ENCODE results near the gene EBF3.

Gene EBF3

GRCh38 chr10:129912166-129912917, 51.7 kb downstream of the EBF3 start:
- DNase-seq (ENCODE audit: low read depth): no peak

- no peak for DNase-seq (ENCODE audit: low read depth)
These were observed 52.5 kb downstream of the EBF3 start for GRCh38 chr10:129911451-129912165.

- DNase-seq (ENCODE audit: low read depth): no peak
These were observed 53.2 kb downstream of the EBF3 start for GRCh38 chr10:129910861-129911260.

- DNase-seq (ENCODE audit: low read depth): no peak
These were observed 54.4 kb downstream of the EBF3 start for GRCh38 chr10:129909531-129910256.

- DNase-seq (ENCODE audit: low read depth): no peak
These were observed 55.0 kb downstream of the EBF3 start for GRCh38 chr10:129909080-129909479.

GRCh38 chr10:129908406-129908805, 55.7 kb downstream of the EBF3 start:
- DNase-seq (ENCODE audit: low read depth): no peak

GRCh38 chr10:129905553-129905952, 58.5 kb downstream of the EBF3 start:
- no peak for DNase-seq (ENCODE audit: low read depth)

GRCh38 chr10:129904323-129904722, 59.8 kb downstream of the EBF3 start:
- DNase-seq (ENCODE audit: low read depth): no peak

GRCh38 chr10:129901389-129902006, 62.6 kb downstream of the EBF3 start:
- no peak for DNase-seq (ENCODE audit: low read depth)

GRCh38 chr10:129900825-129901224, 63.2 kb downstream of the EBF3 start:
- no peak for DNase-seq (ENCODE audit: low read depth)

- no peak for DNase-seq (ENCODE audit: low read depth)
These were observed 64.6 kb downstream of the EBF3 start for GRCh38 chr10:129899276-129900130.

GRCh38 chr10:129898706-129899268, 65.3 kb downstream of the EBF3 start:
- no peak for DNase-seq (ENCODE audit: low read depth)

- no peak for DNase-seq (ENCODE audit: low read depth)
These were observed 66.0 kb downstream of the EBF3 start for GRCh38 chr10:129897871-129898626.

- DNase-seq (ENCODE audit: low read depth): no peak
These were observed 67.2 kb downstream of the EBF3 start for GRCh38 chr10:129896860-129897200.

- no peak for DNase-seq (ENCODE audit: low read depth)
These were observed 67.8 kb downstream of the EBF3 start for GRCh38 chr10:129896136-129896859.

GRCh38 chr10:129895811-129896135, 68.3 kb downstream of the EBF3 start:
- no peak for DNase-seq (ENCODE audit: low read depth)

GRCh38 chr10:129894698-129895097, 69.4 kb downstream of the EBF3 start:
- no peak for DNase-seq (ENCODE audit: low read depth)

GRCh38 chr10:129893104-129894089, 70.7 kb downstream of the EBF3 start:
- no peak for DNase-seq (ENCODE audit: low read depth)

GRCh38 chr10:129892548-129893052, 71.5 kb downstream of the EBF3 start:
- no peak for DNase-seq (ENCODE audit: low read depth)
